Uterus (tissue), 4 donors: ENCODE results near the gene PSMD1. TPM values are rescaled to one million over a fixed set of nuclear protein-coding genes. Genes with fewer than 3 reads are reported as not detected.

Experiments
- DNase-seq, 2 donors: peaks; one replicate each; pipeline ENCODE4 v3.0.0-alpha.2; 2019 to 2020
- H3K27ac ChIP-seq, 2 donors: fragments of 200-600 bp; sonication (generic); 1 replicate in 1 of 2; 2 replicates in 1 of 2; pipeline ENCODE4 v1.5.1; 2016 to 2018
- H3K27me3 ChIP-seq, 2 donors: fragments of 200-600 bp; sonication (generic); one replicate each; pipeline ENCODE4 v1.5.1; 2018 to 2019; ENCODE audit warnings: control low read depth in 1 of 2
- H3K36me3 ChIP-seq, 2 donors: fragments of 200-600 bp; sonication (generic); one replicate each; pipeline ENCODE4 v1.5.1; 2019; ENCODE audit warnings: control low read depth in 1 of 2
- H3K4me1 ChIP-seq, 2 donors: fragments of 200-600 bp; sonication (generic); one replicate each; pipeline ENCODE4 v1.5.1; 2018 to 2019; ENCODE audit warnings: control low read depth in 1 of 2
- H3K4me3 ChIP-seq, 2 donors: fragments of 200-600 bp; sonication (generic); 1 replicate in 1 of 2; 2 replicates in 1 of 2; pipeline ENCODE4 v1.5.1; 2018 to 2019; ENCODE audit warnings: mild to moderate bottlenecking in 1 of 2
- H3K9me3 ChIP-seq, 2 donors: fragments of 200-600 bp; sonication (generic); one replicate each; pipeline ENCODE4 v1.5.1; 2019; ENCODE audit warnings: control low read depth in 1 of 2
- CTCF ChIP-seq, 4 experiments: fragments of 200-600 bp in 2 of 4; fragments of 450-650 bp in 2 of 4; sonication (generic) in 2 of 4; IDR thresholded peaks; one replicate each; pipeline ENCODE4 v1.5.1; 2016 to 2019; ENCODE audit warnings: antibody characterized with exemption in 4 of 4, mild to moderate bottlenecking in 2 of 4, moderate library complexity in 1 of 4
- POLR2A ChIP-seq, 2 donors: fragments of 450-650 bp; IDR thresholded peaks; one replicate each; pipeline ENCODE4 v1.6.1; 2016; ENCODE audit warnings: antibody characterized with exemption in 2 of 2, mild to moderate bottlenecking in 1 of 2, moderate library complexity in 1 of 2
- intact Hi-C: fragments of 100-400 bp; cut with DNase I; formaldehyde crosslinking; loops from one replicate; pipeline ENCODE4 v1.15.1; 2023; ENCODE audit warnings: low total_unique reads
- total RNA-seq, 4 donors: library from RNA; depleted of rRNA in 3 of 4; stranded (reverse); fragments of >200 nt in 3 of 4; gene quantifications; one replicate each; pipeline versions ENCODE4 v1.1.0 to v1.2.4, GENCODE V29; 2014 to 2023
- donor health status: DM: yes; HTN: yes; CAD: no.

PSMD1 gene
- total RNA-seq, 4 donors from 2014 or later = 54.4 to 96.6 (median 68.6) TPM

GRCh38 chr2:231163011-231163410 is 106.3 kb downstream of the PSMD1 start:
- Histone ChIP-seq H3K36me3 (no peaks in the 10 kb centered on the region), H3K27me3 (no peaks in the 10 kb centered on the region), H3K9me3 (no peaks in the 10 kb centered on the region), H3K4me1 (peaks cover 4 to 29% of the 10 kb centered on the region in 2 donors), H3K4me3 (no peak overlapping the region), H3K27ac (peak overlapping the region; percentile 85 to 86)
- DNase-seq = no peak
- no peak for TF ChIP-seq CTCF (IDR thresholded peaks at IDR 0.05)
- no peak for TF ChIP-seq POLR2A (IDR thresholded peaks at IDR 0.05)
- intact Hi-C loops = no loop called here

- no peaks in the 10 kb centered on the region for H3K9me3 ChIP-seq
- no peak overlapping the region for H3K4me3 ChIP-seq
- peaks cover 4 to 29% of the 10 kb centered on the region in 2 donors for H3K4me1 ChIP-seq
- no peak for DNase-seq
- intact Hi-C loops = no loop called here
- peak overlapping the region; percentile 85 to 86 for H3K27ac ChIP-seq
- no peaks in the 10 kb centered on the region for H3K36me3 ChIP-seq
- TF ChIP-seq POLR2A (IDR thresholded peaks at IDR 0.05) (no peak), CTCF (IDR thresholded peaks at IDR 0.05) (no peak)
- no peaks in the 10 kb centered on the region for H3K27me3 ChIP-seq
These were observed 106.9 kb downstream of the PSMD1 start for GRCh38 chr2:231163414-231164095.

GRCh38 chr2:231167745-231168459 is 111.2 kb downstream of the PSMD1 start:
- Histone ChIP-seq H3K4me3 (no peak overlapping the region), H3K9me3 (no peaks in the 10 kb centered on the region), H3K4me1 (peaks cover 0 to 16% of the 10 kb centered on the region in 2 donors), H3K36me3 (no peaks in the 10 kb centered on the region), H3K27ac (peak overlapping the region in 1 of 2 donors; percentile 73), H3K27me3 (no peaks in the 10 kb centered on the region)
- intact Hi-C loops = no loop called here
- TF ChIP-seq POLR2A (IDR thresholded peaks at IDR 0.05) = no peak
- TF ChIP-seq CTCF (IDR thresholded peaks at IDR 0.05) = no peak
- no peak for DNase-seq

GRCh38 chr2:231168460-231169139 is 111.9 kb downstream of the PSMD1 start:
- Histone ChIP-seq H3K27ac (peak overlapping the region; percentile 46 to 73), H3K36me3 (no peaks in the 10 kb centered on the region), H3K9me3 (no peaks in the 10 kb centered on the region), H3K27me3 (no peaks in the 10 kb centered on the region), H3K4me3 (no peak overlapping the region), H3K4me1 (peaks cover 0 to 16% of the 10 kb centered on the region in 2 donors)
- intact Hi-C loops = no loop called here
- TF ChIP-seq POLR2A (IDR thresholded peaks at IDR 0.05) (no peak), CTCF (IDR thresholded peaks at IDR 0.05) (no peak)
- no peak for DNase-seq

- DNase-seq = no peak
- TF ChIP-seq POLR2A (IDR thresholded peaks at IDR 0.05) = no peak
- TF ChIP-seq CTCF (IDR thresholded peaks at IDR 0.05) = no peak
- Histone ChIP-seq H3K36me3 (no peaks in the 10 kb centered on the region), H3K27ac (peak overlapping the region; percentile 46 to 73), H3K9me3 (no peaks in the 10 kb centered on the region), H3K4me1 (peaks cover 0 to 16% of the 10 kb centered on the region in 2 donors), H3K4me3 (no peak overlapping the region), H3K27me3 (no peaks in the 10 kb centered on the region)
- intact Hi-C loops = no loop called here
These were observed 112.8 kb downstream of the PSMD1 start for GRCh38 chr2:231169488-231169887.
